Panc1 (cell line): ENCODE measurements around the gene BCL10. TPM values are rescaled to one million over a fixed set of nuclear protein-coding genes. Genes with fewer than 3 reads are reported as not detected.
A peak's percentile ranks its signal among the peaks of the same experiment; 100 is the strongest.

Source experiments
- ATAC-seq: fragments of 200-7000 bp; cut with Tn5 transposase; 2 replicates; pipeline ENCODE4 v1.9.1; 2020; ENCODE audit warnings: mild to moderate bottlenecking, moderate library complexity
- BruUV-seq: library from RNA; stranded (reverse); fragments of 400-500 nt; replicated peaks from 2 replicates; lab custom pipeline; 2021; lab: Mats Ljungman, UMichigan
- CTCF ChIA-PET: fragments of 300-600 bp; sonication (Branson Sonifier 250); formaldehyde crosslinking; loops from one replicate; lab custom pipeline; 2022; ENCODE audit warnings: antibody characterized with exemption; lab: Charles Lee
- POLR2A ChIA-PET: fragments of 300-600 bp; sonication (Branson Sonifier 250); formaldehyde crosslinking; loops from one replicate; lab custom pipeline; 2022; ENCODE audit warnings: antibody characterized with exemption; lab: Charles Lee
- DNase-seq: peaks from one replicate; pipeline ENCODE4 v3.0.0-alpha.2; 2010; ENCODE audit warnings: low read depth, low spot score
- H3K27ac ChIP-seq: 2 replicates; pipeline ENCODE4 v1.5.1; 2011; ENCODE audit warnings: mild to moderate bottlenecking, low read length, inconsistent platforms
- H3K27me3 ChIP-seq: fragments of 200-500 bp; sonication (Bioruptor generic); 2 replicates; pipeline ENCODE4 v1.6.0; 2014; ENCODE audit warnings: low read length, inconsistent platforms; ENCODE audit not compliant: control insufficient read depth, insufficient read depth
- H3K36me3 ChIP-seq: fragments of 200-500 bp; sonication (Bioruptor generic); 2 replicates; pipeline ENCODE4 v1.5.1; 2014; ENCODE audit warnings: inconsistent platforms, mild to moderate bottlenecking, low read length, moderate library complexity; ENCODE audit not compliant: control insufficient read depth, insufficient read depth
- H3K4me1 ChIP-seq: 2 replicates; pipeline ENCODE4 v1.5.1; 2011; ENCODE audit warnings: inconsistent platforms, mild to moderate bottlenecking, low read length, moderate library complexity; ENCODE audit not compliant: control insufficient read depth, insufficient read depth
- H3K4me3 ChIP-seq, 2 experiments: 2 replicates each; pipeline ENCODE4 v1.5.1; 2011 to 2012; ENCODE audit warnings: low read depth in 2 of 2, low read length in 2 of 2, mild to moderate bottlenecking in 2 of 2, inconsistent platforms in 1 of 2, moderate library complexity in 1 of 2
- H3K9me3 ChIP-seq: fragments of 200-500 bp; sonication (Bioruptor generic); 2 replicates; pipeline ENCODE4 v1.5.1; 2014; ENCODE audit warnings: low read depth, mild to moderate bottlenecking, inconsistent platforms, low read length, moderate library complexity; ENCODE audit not compliant: control insufficient read depth, insufficient read depth
- CTCF ChIP-seq: fragments of 450-650 bp; IDR thresholded peaks from 2 replicates; pipeline ENCODE4 v1.5.1; 2017; ENCODE audit warnings: mild to moderate bottlenecking
- POLR2AphosphoS5 ChIP-seq: IDR thresholded peaks from 2 replicates; pipeline ENCODE4 v1.6.1; 2012; ENCODE audit warnings: mild to moderate bottlenecking, low read depth, low read length, moderate library complexity
- REST ChIP-seq, 2 experiments: IDR thresholded peaks; 2 replicates each; pipeline ENCODE4 v1.6.1; 2011 to 2012; ENCODE audit warnings: low read depth in 2 of 2, control low read depth in 1 of 2, low read length in 1 of 2, mild to moderate bottlenecking in 1 of 2, moderate library complexity in 1 of 2; ENCODE audit not compliant: insufficient read depth in 1 of 2
- SIN3A ChIP-seq: IDR thresholded peaks from 2 replicates; pipeline ENCODE4 v1.6.1; 2012; ENCODE audit warnings: low read depth, mild to moderate bottlenecking, low read length, moderate library complexity, borderline replicate concordance; ENCODE audit not compliant: insufficient read depth
- TCF7L2 ChIP-seq: IDR thresholded peaks from 2 replicates; pipeline ENCODE4 v1.6.1; 2011; ENCODE audit warnings: mild to moderate bottlenecking, low read depth, low read length, inconsistent platforms
- in situ Hi-C: cut with HindIII; loops from 2 replicates; pipeline ENCODE4 v1.10.0; 2016; ENCODE audit warnings: low sequenced_read_pairs, low pct_unique_long_range_greater_than_20kb
- intact Hi-C: fragments of 100-400 bp; cut with micrococcal nuclease; formaldehyde crosslinking; loops from one replicate; pipeline ENCODE4 v1.10.0; 2022; ENCODE audit not compliant: unreplicated experiment
- total RNA-seq: library from RNA; stranded (reverse); gene quantifications from one replicate; pipeline ENCODE4 v1.2.1, GENCODE V29; 2021; ENCODE audit not compliant: unreplicated experiment

Gene BCL10
- total RNA-seq, 1 experiment from 2014 or later: 69.9 TPM

GRCh38 chr1:85240174-85240601 is 36.2 kb downstream of the BCL10 start:
- no TSS peak for BruUV-seq
- H3K36me3 ChIP-seq: no peaks in the 10 kb centered on the region
- H3K4me1 ChIP-seq: peaks cover 18% of the 10 kb centered on the region
- H3K9me3 ChIP-seq: no peaks in the 10 kb centered on the region
- no peaks in the 10 kb centered on the region; the same call in 1 of the 2 replicates for H3K27me3 ChIP-seq
- peak overlapping the region; percentile 5; the same call in 1 of the 2 replicates for H3K27ac ChIP-seq
- TF ChIP-seq TCF7L2 (no peak), CTCF (peak; percentile 76), POLR2AphosphoS5 (no peak), REST (IDR thresholded peaks at IDR 0.05; ENCODE audit: insufficient read depth in 1 of 2, low read depth in 2 of 2, low read length in 1 of 2) (no peak), SIN3A (no peak)
- ATAC-seq (peak; percentile 66), DNase-seq (no peak)
- intact Hi-C loops: no loop called here
- ChIA-PET POLR2A (no interaction called here), CTCF (interaction anchor here (1.0 to 1.5 kb wide), 5 partner anchors 131 to 295 kb away, joined by 3 to 8 read pairs (median 3); no protein-coding TSS in a partner anchor)
- in situ Hi-C loops: no loop called here
- no peak overlapping the region for H3K4me3 ChIP-seq

- CTCF ChIA-PET: no interaction called here
- in situ Hi-C loops: no loop called here
- no TSS peak for BruUV-seq
Measured at GRCh38 chr1:85237613-85238012, 38.8 kb downstream of the BCL10 start.

More at GRCh38 chr1:85237613-85238012, 38.8 kb downstream of the BCL10 start:
- H3K4me1 ChIP-seq: 0 out of 2 replicates have a peak, but pooled peaks cover 5% of the 10 kb centered on the region
- no peak for TF ChIP-seq CTCF
- no peak for TF ChIP-seq SIN3A
- no peak for TF ChIP-seq POLR2AphosphoS5
- TF ChIP-seq REST (IDR thresholded peaks at IDR 0.05; ENCODE audit: insufficient read depth in 1 of 2, low read depth in 2 of 2, low read length in 1 of 2): no peak
- no peak for TF ChIP-seq TCF7L2
- POLR2A ChIA-PET: no interaction called here
- no peaks in the 10 kb centered on the region for H3K36me3 ChIP-seq
- DNase-seq (no peak), ATAC-seq (no peak)
- no peaks in the 10 kb centered on the region; the same call in 1 of the 2 replicates for H3K27me3 ChIP-seq
- intact Hi-C loops: no loop called here
- no peaks in the 10 kb centered on the region for H3K9me3 ChIP-seq
- no peak overlapping the region for H3K4me3 ChIP-seq
- no peak overlapping the region for H3K27ac ChIP-seq
